Measurements from ENCODE around the gene NPL.

NPL gene

DNA sequence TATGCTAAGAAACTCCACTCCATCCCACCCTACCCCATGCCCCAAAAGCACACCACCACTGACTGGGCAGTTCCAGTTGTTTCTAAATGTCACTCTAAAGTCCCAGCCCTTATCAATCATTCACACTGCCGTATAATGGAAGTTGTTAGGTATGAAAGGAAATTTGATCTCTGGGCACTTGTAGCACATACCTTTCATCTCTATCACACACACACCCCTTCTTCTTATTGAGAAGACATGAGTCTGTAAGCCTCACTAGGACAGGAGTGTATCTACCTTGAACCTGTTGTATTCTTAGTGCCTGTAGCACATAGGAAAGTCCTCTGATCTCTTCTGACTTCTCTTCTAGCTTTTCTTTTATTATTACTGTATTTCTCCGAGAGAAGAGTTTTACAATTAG lies 27.3 kb downstream of the NPL start:
- TF ChIP-seq NFIC (IDR thresholded peaks at IDR 0.05): no peak
- TF ChIP-seq RAD21 (IDR thresholded peaks at IDR 0.05; ENCODE audit: low read depth): no peak
- no peak for TF ChIP-seq TAF1 (IDR thresholded peaks at IDR 0.05; ENCODE audit: low read depth)
- TF ChIP-seq CREB1 (IDR thresholded peaks at IDR 0.05; ENCODE audit: low read depth): no peak
- TF ChIP-seq, protein P1, sequence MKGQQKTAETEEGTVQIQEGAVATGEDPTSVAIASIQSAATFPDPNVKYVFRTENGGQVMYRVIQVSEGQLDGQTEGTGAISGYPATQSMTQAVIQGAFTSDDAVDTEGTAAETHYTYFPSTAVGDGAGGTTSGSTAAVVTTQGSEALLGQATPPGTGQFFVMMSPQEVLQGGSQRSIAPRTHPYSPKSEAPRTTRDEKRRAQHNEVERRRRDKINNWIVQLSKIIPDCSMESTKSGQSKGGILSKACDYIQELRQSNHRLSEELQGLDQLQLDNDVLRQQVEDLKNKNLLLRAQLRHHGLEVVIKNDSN (IDR thresholded peaks at IDR 0.05): no peak
- TF ChIP-seq, protein P2, sequence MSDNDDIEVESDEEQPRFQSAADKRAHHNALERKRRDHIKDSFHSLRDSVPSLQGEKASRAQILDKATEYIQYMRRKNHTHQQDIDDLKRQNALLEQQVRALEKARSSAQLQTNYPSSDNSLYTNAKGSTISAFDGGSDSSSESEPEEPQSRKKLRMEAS (IDR thresholded peaks at IDR 0.05): no peak
- TF ChIP-seq EP300 (IDR thresholded peaks at IDR 0.05; ENCODE audit: borderline replicate concordance): no peak
- no peak for TF ChIP-seq TEAD4 (IDR thresholded peaks at IDR 0.05)
- no peak for TF ChIP-seq FOXM1 (IDR thresholded peaks at IDR 0.05; ENCODE audit: borderline replicate concordance, low read depth)
- TF ChIP-seq, protein P3, sequence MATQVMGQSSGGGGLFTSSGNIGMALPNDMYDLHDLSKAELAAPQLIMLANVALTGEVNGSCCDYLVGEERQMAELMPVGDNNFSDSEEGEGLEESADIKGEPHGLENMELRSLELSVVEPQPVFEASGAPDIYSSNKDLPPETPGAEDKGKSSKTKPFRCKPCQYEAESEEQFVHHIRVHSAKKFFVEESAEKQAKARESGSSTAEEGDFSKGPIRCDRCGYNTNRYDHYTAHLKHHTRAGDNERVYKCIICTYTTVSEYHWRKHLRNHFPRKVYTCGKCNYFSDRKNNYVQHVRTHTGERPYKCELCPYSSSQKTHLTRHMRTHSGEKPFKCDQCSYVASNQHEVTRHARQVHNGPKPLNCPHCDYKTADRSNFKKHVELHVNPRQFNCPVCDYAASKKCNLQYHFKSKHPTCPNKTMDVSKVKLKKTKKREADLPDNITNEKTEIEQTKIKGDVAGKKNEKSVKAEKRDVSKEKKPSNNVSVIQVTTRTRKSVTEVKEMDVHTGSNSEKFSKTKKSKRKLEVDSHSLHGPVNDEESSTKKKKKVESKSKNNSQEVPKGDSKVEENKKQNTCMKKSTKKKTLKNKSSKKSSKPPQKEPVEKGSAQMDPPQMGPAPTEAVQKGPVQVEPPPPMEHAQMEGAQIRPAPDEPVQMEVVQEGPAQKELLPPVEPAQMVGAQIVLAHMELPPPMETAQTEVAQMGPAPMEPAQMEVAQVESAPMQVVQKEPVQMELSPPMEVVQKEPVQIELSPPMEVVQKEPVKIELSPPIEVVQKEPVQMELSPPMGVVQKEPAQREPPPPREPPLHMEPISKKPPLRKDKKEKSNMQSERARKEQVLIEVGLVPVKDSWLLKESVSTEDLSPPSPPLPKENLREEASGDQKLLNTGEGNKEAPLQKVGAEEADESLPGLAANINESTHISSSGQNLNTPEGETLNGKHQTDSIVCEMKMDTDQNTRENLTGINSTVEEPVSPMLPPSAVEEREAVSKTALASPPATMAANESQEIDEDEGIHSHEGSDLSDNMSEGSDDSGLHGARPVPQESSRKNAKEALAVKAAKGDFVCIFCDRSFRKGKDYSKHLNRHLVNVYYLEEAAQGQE (IDR thresholded peaks at IDR 0.05; ENCODE audit: low read depth): no peak
- no peak for TF ChIP-seq ZBTB7A (IDR thresholded peaks at IDR 0.05; ENCODE audit: low read depth)
- no peak for TF ChIP-seq CEBPB (IDR thresholded peaks at IDR 0.05)

DNA sequence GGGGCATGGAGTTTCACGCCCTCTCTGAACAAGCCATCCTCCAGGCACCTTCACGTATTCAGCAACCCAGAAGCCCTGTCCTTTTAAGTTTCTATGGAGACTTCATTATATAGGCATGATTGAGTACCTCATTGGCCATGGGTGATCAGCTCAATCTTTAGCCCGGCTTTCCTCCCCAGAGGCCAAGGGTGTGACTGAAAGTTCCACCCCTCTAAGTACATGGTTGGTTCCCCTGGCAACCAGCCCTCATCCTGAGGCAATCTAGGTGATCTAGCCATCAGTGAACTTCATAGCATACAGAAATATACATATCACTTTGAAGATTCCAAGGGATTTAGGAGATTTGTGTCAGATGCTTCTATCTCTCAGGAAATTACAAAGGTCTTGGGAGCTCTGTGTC lies 28.2 kb downstream of the NPL start:
- no peak for TF ChIP-seq NFIC (IDR thresholded peaks at IDR 0.05)
- no peak for TF ChIP-seq FOXM1 (IDR thresholded peaks at IDR 0.05; ENCODE audit: borderline replicate concordance, low read depth)
- TF ChIP-seq TEAD4 (IDR thresholded peaks at IDR 0.05): no peak
- no peak for TF ChIP-seq TAF1 (IDR thresholded peaks at IDR 0.05; ENCODE audit: low read depth)
- TF ChIP-seq, protein P1 (IDR thresholded peaks at IDR 0.05): no peak
- TF ChIP-seq TCF12 (IDR thresholded peaks at IDR 0.05; ENCODE audit: low read depth): no peak
- no peak for TF ChIP-seq ZBTB7A (IDR thresholded peaks at IDR 0.05; ENCODE audit: low read depth)
- TF ChIP-seq CREB1 (IDR thresholded peaks at IDR 0.05; ENCODE audit: low read depth): no peak
- TF ChIP-seq, protein P2 (IDR thresholded peaks at IDR 0.05): no peak
- TF ChIP-seq CEBPB (IDR thresholded peaks at IDR 0.05): no peak
- no peak for TF ChIP-seq EGR1 (IDR thresholded peaks at IDR 0.05)
- no peak for TF ChIP-seq YY1 (IDR thresholded peaks at IDR 0.05; ENCODE audit: low read depth)
- no peak for TF ChIP-seq EP300 (IDR thresholded peaks at IDR 0.05; ENCODE audit: borderline replicate concordance)
- no peak for TF ChIP-seq RAD21 (IDR thresholded peaks at IDR 0.05; ENCODE audit: low read depth)
- TF ChIP-seq, protein P3 (IDR thresholded peaks at IDR 0.05; ENCODE audit: low read depth): no peak

DNA sequence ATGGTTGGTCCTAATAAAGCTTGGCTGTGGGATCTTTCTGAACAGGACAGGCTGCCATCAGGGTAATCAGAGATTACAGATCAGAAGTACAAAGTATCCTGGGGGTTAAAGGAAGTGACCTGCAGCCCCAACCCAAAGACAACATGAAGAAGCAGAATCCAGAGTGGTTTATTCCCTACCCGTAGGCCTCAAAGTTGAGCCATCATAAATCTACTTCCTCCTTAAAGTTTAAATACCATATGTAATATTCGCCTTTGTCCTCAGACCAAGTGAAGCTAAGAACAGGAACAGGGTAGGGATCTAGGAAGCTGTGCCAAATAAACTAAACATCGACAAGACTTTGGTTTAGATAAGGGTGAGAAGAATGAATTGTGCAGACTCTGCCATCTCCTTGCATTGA lies 33.6 kb downstream of the NPL start:
- no peak for TF ChIP-seq NFIC (IDR thresholded peaks at IDR 0.05)
- no peak for TF ChIP-seq TEAD4 (IDR thresholded peaks at IDR 0.05)
- no peak for TF ChIP-seq CREB1 (IDR thresholded peaks at IDR 0.05; ENCODE audit: low read depth)
- no peak for TF ChIP-seq FOXM1 (IDR thresholded peaks at IDR 0.05; ENCODE audit: borderline replicate concordance, low read depth)
- TF ChIP-seq, protein P1 (IDR thresholded peaks at IDR 0.05): no peak
- no peak for TF ChIP-seq RAD21 (IDR thresholded peaks at IDR 0.05; ENCODE audit: low read depth)
- TF ChIP-seq TAF1 (IDR thresholded peaks at IDR 0.05; ENCODE audit: low read depth): no peak
- no peak for TF ChIP-seq ZBTB7A (IDR thresholded peaks at IDR 0.05; ENCODE audit: low read depth)
- TF ChIP-seq EP300 (IDR thresholded peaks at IDR 0.05; ENCODE audit: borderline replicate concordance): no peak
- TF ChIP-seq EGR1 (IDR thresholded peaks at IDR 0.05): no peak
- TF ChIP-seq CEBPB (IDR thresholded peaks at IDR 0.05): no peak

DNA sequence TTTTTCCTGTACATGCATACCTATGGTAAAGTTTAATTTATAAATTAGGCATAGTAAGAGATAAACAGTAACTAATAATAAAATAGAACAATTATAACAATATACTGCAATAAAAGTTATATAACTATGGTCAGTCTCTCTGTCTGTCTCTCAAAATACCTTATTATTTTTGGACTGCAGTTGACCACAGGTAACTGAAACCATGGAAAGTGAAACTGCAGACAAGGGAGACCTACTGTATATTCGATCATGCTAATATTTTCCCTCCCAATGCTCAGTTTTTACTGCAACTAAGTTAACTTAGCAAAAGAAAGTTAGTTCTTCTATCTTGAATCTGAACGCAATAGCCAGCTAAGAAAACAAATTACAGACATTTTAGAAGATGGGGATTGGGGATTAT lies 37.3 kb downstream of the NPL start:
- TF ChIP-seq ZBTB7A (IDR thresholded peaks at IDR 0.05; ENCODE audit: low read depth) (no peak), RAD21 (IDR thresholded peaks at IDR 0.05; ENCODE audit: low read depth) (no peak), CREB1 (IDR thresholded peaks at IDR 0.05; ENCODE audit: low read depth) (no peak), TAF1 (IDR thresholded peaks at IDR 0.05; ENCODE audit: low read depth) (no peak), EP300 (IDR thresholded peaks at IDR 0.05; ENCODE audit: borderline replicate concordance) (no peak), EGR1 (IDR thresholded peaks at IDR 0.05) (no peak), YY1 (IDR thresholded peaks at IDR 0.05; ENCODE audit: low read depth) (no peak), CEBPB (IDR thresholded peaks at IDR 0.05) (no peak), TCF12 (IDR thresholded peaks at IDR 0.05; ENCODE audit: low read depth) (no peak), TEAD4 (IDR thresholded peaks at IDR 0.05) (no peak), FOXM1 (IDR thresholded peaks at IDR 0.05; ENCODE audit: borderline replicate concordance, low read depth) (no peak), NFIC (IDR thresholded peaks at IDR 0.05) (no peak)
- TF ChIP-seq, protein P1 (IDR thresholded peaks at IDR 0.05): no peak
- TF ChIP-seq, protein P2 (IDR thresholded peaks at IDR 0.05): no peak
- TF ChIP-seq, protein P3 (IDR thresholded peaks at IDR 0.05; ENCODE audit: low read depth): no peak

Measured in Ishikawa (cell line).